ENCODE data around the gene TSPAN8.

GRCh38 chr12:71107936-71108335, 49.9 kb downstream of the TSPAN8 start:
- TF ChIP-seq POLR2AphosphoS5 (IDR thresholded peaks at IDR 0.05; ENCODE audit: low read depth, low read length) (no peak), POLR2A (IDR thresholded peaks at IDR 0.05; ENCODE audit: low read depth, low read length) (no peak)

Data from GM12892 (cell line).